ENCODE data around the gene COL4A1.
"Not testable (repeated sequence)": the region's sequence is repeated elsewhere in the genome, so short reads cannot be mapped to it uniquely, and the experiment has no call there.

The COL4A1 gene

GRCh38 chr13:110324026-110324749 is 17.2 kb upstream of the COL4A1 start:
- no peak for DNase-seq (ENCODE audit: low read depth, low spot score)

GRCh38 chr13:110323172-110323891 is 16.4 kb upstream of the COL4A1 start:
- DNase-seq (ENCODE audit: low read depth, low spot score): peak; percentile 87

GRCh38 chr13:110322828-110323171 is 15.8 kb upstream of the COL4A1 start:
- no peak for DNase-seq (ENCODE audit: low read depth, low spot score)

- DNase-seq (ENCODE audit: low read depth, low spot score): no peak
Measured at GRCh38 chr13:110322126-110322827, 15.3 kb upstream of the COL4A1 start.

GRCh38 chr13:110321573-110321972 is 14.6 kb upstream of the COL4A1 start:
- DNase-seq (ENCODE audit: low read depth, low spot score): not testable (repeated sequence)

GRCh38 chr13:110320645-110321044 is 13.7 kb upstream of the COL4A1 start:
- no peak for DNase-seq (ENCODE audit: low read depth, low spot score)

GRCh38 chr13:110319774-110320509 is 13.0 kb upstream of the COL4A1 start:
- DNase-seq (ENCODE audit: low read depth, low spot score): no peak

- DNase-seq (ENCODE audit: low read depth, low spot score): no peak
Measured at GRCh38 chr13:110319397-110319773, 12.4 kb upstream of the COL4A1 start.

GRCh38 chr13:110318920-110319319 is 12.0 kb upstream of the COL4A1 start:
- DNase-seq (ENCODE audit: low read depth, low spot score): no peak

GRCh38 chr13:110317496-110318195 is 10.7 kb upstream of the COL4A1 start:
- no peak for DNase-seq (ENCODE audit: low read depth, low spot score)

GRCh38 chr13:110317093-110317492 is 10.1 kb upstream of the COL4A1 start:
- DNase-seq (ENCODE audit: low read depth, low spot score): no peak

GRCh38 chr13:110316196-110316595 is 9.2 kb upstream of the COL4A1 start:
- DNase-seq (ENCODE audit: low read depth, low spot score): no peak

GRCh38 chr13:110314516-110315245 is 7.7 kb upstream of the COL4A1 start:
- no peak for DNase-seq (ENCODE audit: low read depth, low spot score)

GRCh38 chr13:110313733-110314132 is 6.8 kb upstream of the COL4A1 start:
- DNase-seq (ENCODE audit: low read depth, low spot score): not testable (repeated sequence)

- DNase-seq (ENCODE audit: low read depth, low spot score): not testable (repeated sequence)
Measured at GRCh38 chr13:110313261-110313660, 6.3 kb upstream of the COL4A1 start.

- DNase-seq (ENCODE audit: low read depth, low spot score): no peak
Measured at GRCh38 chr13:110312339-110313031, 5.5 kb upstream of the COL4A1 start.

- DNase-seq (ENCODE audit: low read depth, low spot score): no peak
Measured at GRCh38 chr13:110311443-110312338, 4.7 kb upstream of the COL4A1 start.

- DNase-seq (ENCODE audit: low read depth, low spot score): no peak
Measured at GRCh38 chr13:110310541-110311442, 3.8 kb upstream of the COL4A1 start.

All from brain pericyte (primary cell).